ENCODE measurements around the gene LOXHD1. TPM values are rescaled to one million over a fixed set of nuclear protein-coding genes. Genes with fewer than 3 reads are reported as not detected.

The LOXHD1 gene
- total RNA-seq, 1 donor from 2014 or later, result 0.23 TPM

GRCh38 chr18:46456691-46457090 lies 200.3 kb downstream of the LOXHD1 start:
- Mint-ChIP-seq H3K9me3 (ENCODE audit: unreplicated experiment) (no peaks in the 10 kb centered on the region), H3K27me3 (ENCODE audit: unreplicated experiment) (peaks cover 6% of the 10 kb centered on the region), H3K27ac (ENCODE audit: unreplicated experiment) (no peak overlapping the region), H3K36me3 (ENCODE audit: low read depth, unreplicated experiment) (peaks cover 2% of the 10 kb centered on the region), H3K4me1 (ENCODE audit: unreplicated experiment) (no peaks in the 10 kb centered on the region), H3K4me3 (ENCODE audit: unreplicated experiment) (no peak overlapping the region)
- no peak for DNase-seq (ENCODE audit: low spot score)
- TF ChIP-seq, protein P1, sequence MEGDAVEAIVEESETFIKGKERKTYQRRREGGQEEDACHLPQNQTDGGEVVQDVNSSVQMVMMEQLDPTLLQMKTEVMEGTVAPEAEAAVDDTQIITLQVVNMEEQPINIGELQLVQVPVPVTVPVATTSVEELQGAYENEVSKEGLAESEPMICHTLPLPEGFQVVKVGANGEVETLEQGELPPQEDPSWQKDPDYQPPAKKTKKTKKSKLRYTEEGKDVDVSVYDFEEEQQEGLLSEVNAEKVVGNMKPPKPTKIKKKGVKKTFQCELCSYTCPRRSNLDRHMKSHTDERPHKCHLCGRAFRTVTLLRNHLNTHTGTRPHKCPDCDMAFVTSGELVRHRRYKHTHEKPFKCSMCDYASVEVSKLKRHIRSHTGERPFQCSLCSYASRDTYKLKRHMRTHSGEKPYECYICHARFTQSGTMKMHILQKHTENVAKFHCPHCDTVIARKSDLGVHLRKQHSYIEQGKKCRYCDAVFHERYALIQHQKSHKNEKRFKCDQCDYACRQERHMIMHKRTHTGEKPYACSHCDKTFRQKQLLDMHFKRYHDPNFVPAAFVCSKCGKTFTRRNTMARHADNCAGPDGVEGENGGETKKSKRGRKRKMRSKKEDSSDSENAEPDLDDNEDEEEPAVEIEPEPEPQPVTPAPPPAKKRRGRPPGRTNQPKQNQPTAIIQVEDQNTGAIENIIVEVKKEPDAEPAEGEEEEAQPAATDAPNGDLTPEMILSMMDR (IDR thresholded peaks at IDR 0.05; ENCODE audit: unreplicated experiment), result no peak

DNA sequence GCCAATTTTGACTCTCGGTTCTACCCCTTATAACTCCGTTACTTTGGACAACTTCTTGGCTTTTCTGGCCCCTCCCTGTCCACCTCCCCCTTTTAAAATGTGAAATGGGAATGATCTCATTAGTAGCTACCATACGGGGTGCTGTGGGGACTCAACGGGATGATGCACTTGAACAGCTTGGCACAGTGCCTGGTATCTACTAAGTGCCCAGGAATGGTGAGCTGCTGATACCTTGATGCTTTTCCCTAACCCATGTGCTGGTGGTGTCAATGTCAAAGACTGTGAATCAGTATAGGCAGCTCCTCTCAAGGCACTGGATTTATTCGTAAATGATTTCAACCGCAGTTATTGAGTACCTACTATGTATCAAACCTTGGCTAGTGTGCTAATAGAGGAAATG lies 204.2 kb downstream of the LOXHD1 start:
- no peak for DNase-seq (ENCODE audit: low spot score)
- H3K27ac Mint-ChIP-seq (ENCODE audit: unreplicated experiment), result no peak overlapping the region
- H3K27me3 Mint-ChIP-seq (ENCODE audit: unreplicated experiment), result peaks cover 2% of the 10 kb centered on the region
- TF ChIP-seq, protein P1 (IDR thresholded peaks at IDR 0.05; ENCODE audit: unreplicated experiment), result no peak
- no peak overlapping the region for H3K4me3 Mint-ChIP-seq (ENCODE audit: unreplicated experiment)
- H3K9me3 Mint-ChIP-seq (ENCODE audit: unreplicated experiment), result peaks cover 8% of the 10 kb centered on the region
- peaks cover 18% of the 10 kb centered on the region for H3K36me3 Mint-ChIP-seq (ENCODE audit: low read depth, unreplicated experiment)
- H3K4me1 Mint-ChIP-seq (ENCODE audit: unreplicated experiment), result peaks cover 3% of the 10 kb centered on the region

DNA sequence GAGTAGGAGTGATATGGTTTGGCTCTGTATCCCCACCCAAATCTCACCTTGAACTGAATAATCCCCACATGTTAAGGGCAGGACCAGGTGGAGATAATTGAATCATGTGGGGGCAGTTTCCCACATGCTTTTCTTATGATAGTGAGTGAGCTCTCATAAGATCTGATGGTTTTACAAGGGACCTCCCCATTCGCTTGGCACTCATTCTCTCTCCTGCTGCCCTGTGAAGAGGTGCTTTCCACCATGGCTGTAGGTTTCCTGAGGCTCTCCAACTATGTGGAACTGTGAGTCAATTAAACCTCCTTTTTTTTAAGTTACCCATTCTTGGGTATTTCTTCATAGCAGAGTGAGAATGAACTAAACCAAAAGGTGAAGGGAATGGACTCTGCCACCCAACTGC lies 207.5 kb downstream of the LOXHD1 start:
- TF ChIP-seq, protein P1 (IDR thresholded peaks at IDR 0.05; ENCODE audit: unreplicated experiment), result no peak
- no peaks in the 10 kb centered on the region for H3K27me3 Mint-ChIP-seq (ENCODE audit: unreplicated experiment)
- no peak overlapping the region for H3K27ac Mint-ChIP-seq (ENCODE audit: unreplicated experiment)

DNA sequence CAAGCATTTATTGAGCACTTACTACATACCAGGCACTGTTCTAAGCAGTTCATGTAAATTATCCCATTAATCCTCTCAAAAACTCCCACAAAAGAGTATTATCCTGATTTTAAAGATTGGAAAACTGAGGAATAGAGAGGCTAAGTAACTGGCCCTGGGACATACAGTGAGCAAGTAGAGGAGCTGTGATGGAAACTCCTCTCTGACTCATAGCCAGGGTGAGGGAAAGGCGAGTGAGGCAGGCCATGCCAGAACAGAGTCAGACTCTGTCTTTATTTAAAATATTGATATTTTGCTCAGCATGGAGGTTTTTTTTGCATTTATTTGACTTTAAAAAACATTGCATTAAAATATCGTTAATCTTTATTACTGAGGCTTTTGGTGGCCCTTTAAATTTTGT lies 208.0 kb downstream of the LOXHD1 start:
- H3K36me3 Mint-ChIP-seq (ENCODE audit: low read depth, unreplicated experiment), result peaks cover 18% of the 10 kb centered on the region
- H3K9me3 Mint-ChIP-seq (ENCODE audit: unreplicated experiment), result peaks cover 8% of the 10 kb centered on the region
- TF ChIP-seq, protein P1 (IDR thresholded peaks at IDR 0.05; ENCODE audit: unreplicated experiment), result no peak
- H3K27ac Mint-ChIP-seq (ENCODE audit: unreplicated experiment), result no peak overlapping the region
- H3K27me3 Mint-ChIP-seq (ENCODE audit: unreplicated experiment), result no peaks in the 10 kb centered on the region
- no peak for DNase-seq (ENCODE audit: low spot score)
- H3K4me1 Mint-ChIP-seq (ENCODE audit: unreplicated experiment), result peaks cover 3% of the 10 kb centered on the region
- no peak overlapping the region for H3K4me3 Mint-ChIP-seq (ENCODE audit: unreplicated experiment)

More for the DNA sequence above, 207.5 kb downstream of the LOXHD1 start:
- Mint-ChIP-seq H3K4me1 (ENCODE audit: unreplicated experiment) (peaks cover 3% of the 10 kb centered on the region), H3K9me3 (ENCODE audit: unreplicated experiment) (peaks cover 8% of the 10 kb centered on the region), H3K4me3 (ENCODE audit: unreplicated experiment) (no peak overlapping the region), H3K36me3 (ENCODE audit: low read depth, unreplicated experiment) (peaks cover 18% of the 10 kb centered on the region)
- no peak for DNase-seq (ENCODE audit: low spot score)

- Mint-ChIP-seq H3K27me3 (ENCODE audit: unreplicated experiment) (no peaks in the 10 kb centered on the region), H3K4me1 (ENCODE audit: unreplicated experiment) (peaks cover 3% of the 10 kb centered on the region), H3K36me3 (ENCODE audit: low read depth, unreplicated experiment) (peaks cover 18% of the 10 kb centered on the region), H3K9me3 (ENCODE audit: unreplicated experiment) (peaks cover 8% of the 10 kb centered on the region), H3K27ac (ENCODE audit: unreplicated experiment) (no peak overlapping the region), H3K4me3 (ENCODE audit: unreplicated experiment) (no peak overlapping the region)
- DNase-seq (ENCODE audit: low spot score), result no peak
- TF ChIP-seq, protein P1 (IDR thresholded peaks at IDR 0.05; ENCODE audit: unreplicated experiment), result no peak
These were observed 208.7 kb downstream of the LOXHD1 start for GRCh38 chr18:46448347-46448746.
